ENCODE results near the gene GALNT2. TPM values are rescaled to one million over a fixed set of nuclear protein-coding genes. Genes with fewer than 3 reads are reported as not detected.

GALNT2 gene
- total RNA-seq, 1 experiment from 2014 or later, result 114 TPM

- Mint-ChIP-seq H3K4me1 (ENCODE audit: insufficient read depth, unreplicated experiment) (peaks cover 24% of the 10 kb centered on the region), H3K36me3 (ENCODE audit: insufficient read depth, unreplicated experiment) (peaks cover 19% of the 10 kb centered on the region), H3K9me3 (ENCODE audit: unreplicated experiment) (no peaks in the 10 kb centered on the region), H3K27ac (ENCODE audit: low read depth, unreplicated experiment) (no peak overlapping the region), H3K27me3 (ENCODE audit: insufficient read depth, unreplicated experiment) (no peaks in the 10 kb centered on the region), H3K4me3 (ENCODE audit: unreplicated experiment) (no peak overlapping the region)
- intact Hi-C loops (cut with micrococcal nuclease), result no loop called here
- CTCF ChIA-PET, result interaction anchor here (0.6 to 0.8 kb wide), 2 partner anchors 140 to 182 kb away, joined by 3 to 4 read pairs; no protein-coding TSS in a partner anchor
- TF ChIP-seq CTCF (IDR thresholded peaks at IDR 0.05; ENCODE audit: unreplicated experiment), result no peak
- POLR2A ChIA-PET, result interaction anchor here (0.6 to 1.4 kb wide), 2 partner anchors 10 to 23 kb away, joined by 3 to 5 read pairs; no protein-coding TSS in a partner anchor
- no TSS peak for BruUV-seq (replicated peaks)
- no peak for DNase-seq (ENCODE audit: unreplicated experiment)
Observed at GRCh38 chr1:230176326-230176725, 109.3 kb downstream of the GALNT2 start.

DNA sequence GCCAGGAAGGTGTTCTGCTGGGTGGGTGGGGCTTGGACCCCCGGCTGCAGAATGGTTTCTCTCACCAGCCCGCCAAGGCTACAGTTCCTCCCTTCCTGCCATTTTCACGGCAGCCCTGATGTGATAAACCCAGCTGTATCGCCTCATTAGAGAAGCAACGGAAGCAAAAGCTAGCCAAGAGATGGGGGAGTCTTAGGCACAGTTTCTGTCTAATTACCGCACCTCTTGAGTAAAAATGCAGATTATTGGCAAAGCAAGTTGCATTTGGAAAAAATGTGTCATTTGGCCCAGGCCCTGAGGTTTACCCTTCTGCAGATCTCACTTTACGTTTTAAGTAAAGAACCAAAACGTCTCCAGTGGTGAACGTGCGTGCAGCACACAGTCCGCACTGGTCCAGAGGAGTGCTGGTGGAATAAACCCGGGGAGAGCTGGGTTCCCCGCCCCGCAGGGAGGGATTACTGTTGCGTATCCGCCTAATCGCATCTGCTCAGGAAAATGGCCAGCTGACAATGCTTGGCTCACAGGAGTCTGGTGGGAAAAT is 109.9 kb downstream of the GALNT2 start:
- no peak for DNase-seq (ENCODE audit: unreplicated experiment)
- H3K9me3 Mint-ChIP-seq (ENCODE audit: unreplicated experiment), result no peaks in the 10 kb centered on the region
- no peaks in the 10 kb centered on the region for H3K27me3 Mint-ChIP-seq (ENCODE audit: insufficient read depth, unreplicated experiment)
- H3K4me3 Mint-ChIP-seq (ENCODE audit: unreplicated experiment), result no peak overlapping the region
- no TSS peak for BruUV-seq (replicated peaks)
- no peak overlapping the region for H3K27ac Mint-ChIP-seq (ENCODE audit: low read depth, unreplicated experiment)
- CTCF ChIA-PET, result interaction anchor here (0.6 to 1.6 kb wide), 4 partner anchors 9 to 191 kb away, joined by 3 to 5 read pairs (median 3); no protein-coding TSS in a partner anchor
- peaks cover 19% of the 10 kb centered on the region for H3K36me3 Mint-ChIP-seq (ENCODE audit: insufficient read depth, unreplicated experiment)
- intact Hi-C loops (cut with micrococcal nuclease), result no loop called here
- POLR2A ChIA-PET, result interaction anchor here (0.6 to 1.4 kb wide), 4 partner anchors 9 to 536 kb away, joined by 3 to 5 read pairs (median 3); no protein-coding TSS in a partner anchor
- H3K4me1 Mint-ChIP-seq (ENCODE audit: insufficient read depth, unreplicated experiment), result peaks cover 18% of the 10 kb centered on the region
- no peak for TF ChIP-seq CTCF (IDR thresholded peaks at IDR 0.05; ENCODE audit: unreplicated experiment)

DNA sequence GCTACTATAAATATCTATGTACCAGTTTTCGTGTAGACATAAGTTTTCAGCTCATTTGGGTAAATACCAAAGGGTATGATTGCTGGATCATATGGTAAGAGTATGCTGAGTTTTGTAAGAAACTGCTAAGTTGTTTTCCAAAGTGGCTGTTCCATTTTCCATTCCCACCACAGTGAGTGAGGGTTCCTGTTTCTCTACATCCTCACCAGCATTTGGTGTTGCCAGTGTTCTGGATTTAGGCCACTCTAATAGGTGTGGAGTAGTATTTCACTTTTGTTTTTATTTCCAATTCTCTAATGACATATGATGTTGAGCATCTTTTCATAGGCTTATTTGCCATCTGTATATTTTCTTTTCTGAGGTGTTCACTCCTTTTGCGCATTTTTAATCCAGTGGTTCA is 112.2 kb downstream of the GALNT2 start:
- Mint-ChIP-seq H3K27me3 (ENCODE audit: insufficient read depth, unreplicated experiment) (no peaks in the 10 kb centered on the region), H3K36me3 (ENCODE audit: insufficient read depth, unreplicated experiment) (peaks cover 21% of the 10 kb centered on the region), H3K4me1 (ENCODE audit: insufficient read depth, unreplicated experiment) (peaks cover 7% of the 10 kb centered on the region), H3K27ac (ENCODE audit: low read depth, unreplicated experiment) (no peak overlapping the region), H3K9me3 (ENCODE audit: unreplicated experiment) (no peaks in the 10 kb centered on the region), H3K4me3 (ENCODE audit: unreplicated experiment) (no peak overlapping the region)
- CTCF ChIA-PET, result interaction anchor here (1.0 kb wide), 1 partner anchor 92 kb away, joined by 4 read pairs; no protein-coding TSS in a partner anchor
- intact Hi-C loops (cut with micrococcal nuclease), result no loop called here
- TF ChIP-seq CTCF (IDR thresholded peaks at IDR 0.05; ENCODE audit: unreplicated experiment), result no peak
- POLR2A ChIA-PET, result no interaction called here
- DNase-seq (ENCODE audit: unreplicated experiment), result no peak
- no TSS peak for BruUV-seq (replicated peaks)

DNA sequence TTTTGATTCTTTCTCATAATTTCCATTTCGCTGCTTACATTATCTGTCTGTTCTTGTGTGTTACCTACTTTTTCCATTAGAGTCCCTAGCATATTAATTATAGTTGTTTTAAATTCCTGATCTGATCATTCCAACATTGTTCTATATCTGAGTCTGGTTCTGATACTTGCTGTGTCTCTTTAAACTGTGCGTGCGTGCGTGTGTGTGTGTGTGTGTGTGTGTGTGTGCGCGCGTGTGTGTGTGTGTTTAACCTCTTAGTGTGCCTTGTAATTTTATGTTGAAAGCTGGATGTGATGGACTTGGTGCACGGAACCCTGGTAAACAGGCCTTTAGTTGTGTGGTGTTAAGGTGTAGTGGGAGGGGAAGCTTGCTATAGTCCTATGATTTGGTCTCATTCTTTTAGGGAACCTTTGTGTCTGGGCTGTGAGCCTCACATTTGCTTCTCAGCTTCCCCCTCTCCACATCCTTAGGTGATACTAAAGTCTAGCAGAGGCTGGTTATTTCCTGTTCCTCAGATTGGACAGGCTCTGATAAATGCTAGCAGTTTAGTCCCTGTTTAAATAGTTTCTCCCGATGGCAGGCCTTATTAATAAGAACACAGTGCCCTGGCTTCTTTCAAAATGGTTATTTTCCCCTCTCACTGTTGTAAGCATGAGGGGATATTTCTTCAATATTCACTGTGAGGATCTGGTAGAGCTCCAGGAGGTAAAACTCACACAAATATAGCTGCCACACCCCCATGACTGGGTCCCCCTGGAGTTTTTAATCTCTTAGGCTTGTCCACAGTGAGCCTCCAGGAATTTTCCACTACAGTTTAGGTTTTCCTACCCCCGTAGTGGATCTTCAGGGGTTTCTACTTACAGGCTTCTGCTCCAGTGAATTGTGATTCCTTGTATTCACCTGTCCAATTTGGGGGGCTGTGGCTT is 118.3 kb downstream of the GALNT2 start:
- ChIA-PET POLR2A (interaction anchor here (0.6 to 1.8 kb wide), 15 partner anchors 9 to 524 kb away, joined by 3 to 8 read pairs (median 4); no protein-coding TSS in a partner anchor), CTCF (interaction anchor here (0.5 to 1.7 kb wide), 11 partner anchors 17 to 535 kb away, joined by 3 to 6 read pairs (median 3); no protein-coding TSS in a partner anchor)
- H3K27ac Mint-ChIP-seq (ENCODE audit: low read depth, unreplicated experiment), result peak overlapping the region; percentile 32
- TF ChIP-seq CTCF (IDR thresholded peaks at IDR 0.05; ENCODE audit: unreplicated experiment), result no peak
- peaks cover 23% of the 10 kb centered on the region for H3K36me3 Mint-ChIP-seq (ENCODE audit: insufficient read depth, unreplicated experiment)
- peaks cover 5% of the 10 kb centered on the region for H3K9me3 Mint-ChIP-seq (ENCODE audit: unreplicated experiment)
- peaks cover 30% of the 10 kb centered on the region for H3K4me1 Mint-ChIP-seq (ENCODE audit: insufficient read depth, unreplicated experiment)
- H3K4me3 Mint-ChIP-seq (ENCODE audit: unreplicated experiment), result peak overlapping the region; percentile 18
- intact Hi-C loops (cut with micrococcal nuclease), result loop anchor here (5.0 kb wide), 1 partner anchor 118 kb away; the partner anchor contains the start of gene GALNT2
- no peaks in the 10 kb centered on the region for H3K27me3 Mint-ChIP-seq (ENCODE audit: insufficient read depth, unreplicated experiment)
- no peak for DNase-seq (ENCODE audit: unreplicated experiment)
- no TSS peak for BruUV-seq (replicated peaks)
